Kidney glomerular epithelial cell (primary cell): ENCODE measurements around the gene SSR1.
A peak's percentile ranks its signal among the peaks of the same experiment; 100 is the strongest.
"Not testable (repeated sequence)": the region's sequence is repeated elsewhere in the genome, so short reads cannot be mapped to it uniquely, and the experiment has no call there.

Source experiments
- DNase-seq: peaks from one replicate; lab custom pipeline; 2025; lab: John Stamatoyannopoulos, UW

The SSR1 gene

GRCh38 chr6:7312616-7313504, at the start of gene SSR1:
Gene SSR1 (minus strand): TSS chr6:7313199. CDS start chr6:7313120, 79 bp downstream.
- DNase-seq = peak; percentile 92

DNA sequence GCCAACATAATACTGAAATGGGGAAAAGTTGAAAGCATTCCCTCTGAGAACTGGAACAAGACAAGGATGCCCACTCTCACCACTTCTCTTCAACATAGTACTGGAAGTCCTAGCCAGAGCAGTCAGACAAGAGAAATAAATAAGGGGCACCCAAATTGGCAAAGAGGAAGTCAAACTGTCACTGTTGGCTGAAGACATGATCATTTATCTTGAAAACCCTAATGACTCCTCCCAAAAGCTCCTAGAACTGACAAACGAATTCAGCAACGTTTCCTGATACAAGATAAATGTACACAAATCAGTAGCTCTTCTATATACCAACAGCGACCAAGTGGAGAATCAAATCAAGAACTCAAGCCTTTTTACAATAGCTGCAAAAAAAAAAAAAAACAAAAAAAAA, 38.9 kb upstream of the SSR1 start:
- not testable (repeated sequence) for DNase-seq

DNA sequence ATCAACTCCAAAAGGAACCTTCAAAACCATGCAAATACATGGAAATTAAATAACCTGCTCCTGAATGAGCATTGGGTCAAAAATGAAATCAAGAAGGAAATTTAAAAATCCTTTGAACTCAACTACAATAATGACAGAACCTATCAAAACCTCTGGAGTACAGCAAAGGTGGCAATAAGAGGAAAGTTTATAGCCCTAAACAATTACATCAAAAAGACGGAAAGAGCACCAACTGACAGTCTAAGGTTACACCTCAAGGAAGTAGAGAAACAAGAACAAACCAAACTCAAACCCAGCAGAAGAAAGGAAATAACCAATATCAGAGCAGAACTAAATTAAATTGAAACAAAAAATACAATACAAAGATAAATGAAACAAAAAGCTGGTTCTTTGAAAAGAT, 37.6 kb upstream of the SSR1 start:
- DNase-seq = not testable (repeated sequence)

- not testable (repeated sequence) for DNase-seq
Observed at GRCh38 chr6:7347551-7347997, 34.6 kb upstream of the SSR1 start.

- not testable (repeated sequence) for DNase-seq
Observed at GRCh38 chr6:7344773-7345450, 31.9 kb upstream of the SSR1 start.

GRCh38 chr6:7343546-7344475, 30.8 kb upstream of the SSR1 start:
- no peak for DNase-seq

GRCh38 chr6:7341989-7342742, 29.2 kb upstream of the SSR1 start:
- no peak for DNase-seq

GRCh38 chr6:7341271-7341670, 28.3 kb upstream of the SSR1 start:
- DNase-seq = no peak

- DNase-seq = not testable (repeated sequence)
Observed at GRCh38 chr6:7339007-7339732, 26.2 kb upstream of the SSR1 start.

DNA sequence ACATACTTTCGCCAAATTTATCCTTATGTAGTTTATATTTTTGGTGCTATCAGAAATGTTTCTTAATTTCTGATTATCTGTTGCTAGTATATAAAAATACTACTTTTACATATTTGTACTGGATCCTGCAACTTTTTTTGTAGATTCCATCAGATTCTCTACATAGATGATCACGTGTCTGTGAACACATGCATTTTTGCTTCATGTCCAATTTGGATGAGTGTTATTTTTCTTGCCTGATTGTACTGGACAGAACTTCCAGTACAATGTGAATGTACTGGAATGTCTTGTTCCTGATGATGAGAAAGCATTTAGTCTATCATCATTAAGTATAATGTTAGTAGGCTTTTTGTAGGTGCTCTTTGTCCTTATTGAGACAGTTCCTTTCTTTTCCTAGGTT, 25.0 kb upstream of the SSR1 start:
- DNase-seq = no peak

DNA sequence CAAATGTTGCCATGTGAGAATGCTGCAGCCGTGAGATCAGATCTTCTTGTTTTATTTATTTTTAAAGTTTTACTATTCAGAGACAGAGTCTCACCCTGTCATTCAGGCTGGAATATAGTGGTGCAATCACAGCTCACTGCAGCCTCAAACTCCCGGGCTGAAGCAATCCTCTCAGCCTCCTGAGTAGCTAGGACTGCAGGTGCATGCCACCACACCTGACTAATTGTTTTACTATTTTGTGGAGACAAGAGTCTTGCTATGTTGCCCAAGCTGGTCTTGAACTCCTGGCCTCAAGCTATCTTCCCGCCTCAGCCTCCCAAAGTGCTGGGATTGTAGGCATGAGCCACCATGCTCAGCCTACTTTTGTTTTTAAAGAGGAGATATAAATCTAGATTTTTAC, 22.5 kb upstream of the SSR1 start:
- no peak for DNase-seq

DNA sequence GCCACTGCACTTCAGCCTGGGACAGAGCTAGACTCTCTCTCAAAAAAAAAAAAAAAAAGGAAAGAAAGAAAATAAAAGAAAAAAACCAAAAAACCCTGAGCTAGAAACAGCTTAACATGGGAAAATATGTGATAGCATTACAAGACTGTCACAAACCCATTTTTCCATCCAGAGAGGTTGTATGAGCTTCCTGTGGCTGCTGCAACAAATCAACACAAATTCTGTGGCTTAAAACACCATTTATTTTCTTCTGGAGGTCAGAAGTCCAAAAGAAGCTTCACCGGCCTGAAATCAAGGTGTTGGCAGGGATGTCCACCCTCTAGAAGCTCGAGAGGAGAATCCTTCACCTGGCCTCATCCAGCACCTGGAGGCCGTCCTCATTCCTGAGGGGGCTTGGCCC, 21.7 kb upstream of the SSR1 start:
- DNase-seq = no peak

GRCh38 chr6:7332090-7332745, 19.2 kb upstream of the SSR1 start:
- DNase-seq = no peak

GRCh38 chr6:7331452-7331851, 18.5 kb upstream of the SSR1 start:
- DNase-seq = no peak

DNA sequence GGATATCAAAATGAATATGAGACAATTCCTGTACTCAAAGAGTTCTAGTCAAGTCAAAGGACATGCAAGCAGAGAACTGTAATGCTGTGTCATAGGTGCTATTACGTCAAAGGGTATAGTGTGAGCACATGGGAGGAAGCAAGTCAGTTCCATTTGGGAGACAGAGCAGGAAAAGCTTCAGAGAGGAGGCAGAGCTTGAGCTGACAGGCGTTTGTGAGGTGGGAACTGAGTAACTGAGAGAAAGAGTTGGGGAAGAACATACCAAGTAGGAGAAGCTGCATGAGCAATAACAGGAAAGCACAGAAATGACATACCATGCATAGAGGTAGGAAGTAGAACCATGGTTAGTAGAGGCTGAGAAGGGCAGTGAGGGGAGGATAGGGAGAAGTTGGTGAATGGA, 15.2 kb upstream of the SSR1 start:
- no peak for DNase-seq

GRCh38 chr6:7325750-7326149, 12.8 kb upstream of the SSR1 start:
- DNase-seq = no peak

DNA sequence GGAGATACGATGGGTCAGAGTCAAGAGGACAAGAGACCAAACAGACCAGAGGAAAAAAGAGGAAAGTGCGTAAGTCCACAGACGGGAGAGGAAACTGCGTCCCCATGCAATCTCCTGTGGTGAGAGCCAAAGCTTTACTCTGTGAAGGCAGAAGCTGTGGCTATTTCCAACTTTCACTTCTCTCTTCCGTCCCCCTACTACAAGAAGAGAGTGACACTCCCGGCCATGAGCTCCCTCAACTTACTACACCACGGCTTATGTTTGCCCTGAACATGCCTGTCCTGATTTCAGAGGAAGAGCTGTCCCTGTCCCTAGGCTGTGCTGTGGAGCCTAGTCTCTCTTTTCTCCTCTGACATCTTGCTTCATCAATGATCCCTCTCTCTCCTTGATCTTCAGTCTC, 11.5 kb upstream of the SSR1 start:
- no peak for DNase-seq

- no peak for DNase-seq
Observed at GRCh38 chr6:7323074-7323473, 10.1 kb upstream of the SSR1 start.

DNA sequence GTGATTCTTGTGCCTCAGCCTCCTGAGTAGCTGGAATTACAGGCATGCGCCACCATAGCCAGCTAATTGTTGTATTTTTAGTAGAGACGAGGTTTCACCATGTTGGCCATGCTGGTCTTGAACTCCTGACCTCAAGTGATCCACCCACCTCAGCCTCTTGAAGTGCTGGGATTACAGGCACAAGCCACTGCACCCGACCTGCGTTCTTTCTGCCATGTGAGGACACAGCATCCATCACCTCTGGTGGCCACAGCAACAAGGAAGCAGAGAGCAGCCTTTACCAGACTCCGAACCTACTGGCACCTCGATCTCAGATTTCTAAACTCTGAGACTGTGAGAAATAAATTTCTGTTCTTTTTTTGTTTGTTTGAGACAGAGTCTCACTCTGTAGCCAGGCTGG, 8.9 kb upstream of the SSR1 start:
- DNase-seq = not testable (repeated sequence)

- DNase-seq = not testable (repeated sequence)
Observed at GRCh38 chr6:7319406-7319805, 6.4 kb upstream of the SSR1 start.
